Osteoblast (primary cell): ENCODE data around the gene HOOK1. TPM values are rescaled to one million over a fixed set of nuclear protein-coding genes. Genes with fewer than 3 reads are reported as not detected.

Experiments used
- DNase-seq: peaks from one replicate; pipeline ENCODE4 v3.0.0; 2011; ENCODE audit warnings: low spot score, mixed read lengths; ENCODE audit not compliant: insufficient read length; ENCODE audit errors: missing footprints
- H2AFZ ChIP-seq: 2 replicates; pipeline ENCODE4 v1.6.0; 2011; ENCODE audit warnings: mild to moderate bottlenecking, low read length
- H3K27ac ChIP-seq: 2 replicates; pipeline ENCODE4 v1.5.1; 2011; ENCODE audit warnings: mild to moderate bottlenecking, low read depth, low read length, moderate library complexity
- H3K27me3 ChIP-seq: 2 replicates; pipeline ENCODE4 v1.6.0; 2012; ENCODE audit warnings: mild to moderate bottlenecking, control low read depth, inconsistent platforms, low read length, moderate library complexity; ENCODE audit not compliant: insufficient read depth
- H3K36me3 ChIP-seq: 2 replicates; pipeline ENCODE4 v1.5.1; 2011; ENCODE audit warnings: mild to moderate bottlenecking, low read length, control low read depth, moderate library complexity; ENCODE audit not compliant: insufficient read depth
- H3K4me1 ChIP-seq: 2 replicates; pipeline ENCODE4 v1.5.1; 2011; ENCODE audit warnings: mild to moderate bottlenecking, low read length, control low read depth, moderate library complexity; ENCODE audit not compliant: insufficient read depth
- H3K4me2 ChIP-seq: 2 replicates; pipeline ENCODE4 v1.6.0; 2011; ENCODE audit warnings: mild to moderate bottlenecking, low read length; ENCODE audit not compliant: insufficient read depth
- H3K4me3 ChIP-seq: fragments of 200-600 bp; sonication (generic); 3 replicates; pipeline ENCODE4 v1.5.1; 2012; ENCODE audit warnings: mild to moderate bottlenecking, low read length, inconsistent platforms; ENCODE audit not compliant: insufficient read depth
- H3K79me2 ChIP-seq: 2 replicates; pipeline ENCODE4 v1.6.0; 2012; ENCODE audit warnings: mild to moderate bottlenecking, low read length, control low read depth, inconsistent platforms; ENCODE audit not compliant: insufficient read depth
- H3K9me3 ChIP-seq: 2 replicates; pipeline ENCODE4 v1.5.1; 2011; ENCODE audit warnings: low read depth, low read length, control low read depth
- H4K20me1 ChIP-seq: 2 replicates; pipeline ENCODE4 v1.6.0; 2012; ENCODE audit warnings: mild to moderate bottlenecking, low read length, control low read depth; ENCODE audit not compliant: insufficient read depth
- CTCF ChIP-seq: IDR thresholded peaks from 2 replicates; pipeline ENCODE4 v1.5.1; 2011; ENCODE audit warnings: mild to moderate bottlenecking, low read depth, low read length, moderate library complexity; ENCODE audit errors: extremely low read depth
- total RNA-seq: library from RNA; depleted of rRNA; stranded (reverse); fragments of >200 nt; gene quantifications from 2 replicates; pipeline ENCODE4 v1.2.3, GENCODE V29; 2012

HOOK1 gene
- total RNA-seq, 1 donor = not detected

GRCh38 chr1:59775480-59775879 is 39.3 kb upstream of the HOOK1 start:
- Histone ChIP-seq H3K9me3 (no peaks in the 10 kb centered on the region), H4K20me1 (no peaks in the 10 kb centered on the region), H3K27me3 (no peaks in the 10 kb centered on the region), H3K4me1 (peaks cover 11% of the 10 kb centered on the region), H3K36me3 (no peaks in the 10 kb centered on the region), H2AFZ (no peak overlapping the region), H3K4me2 (no peak overlapping the region), H3K27ac (no peak overlapping the region), H3K4me3 (no peak overlapping the region), H3K79me2 (no peaks in the 10 kb centered on the region)
- no peak for TF ChIP-seq CTCF
- DNase-seq = no peak

GRCh38 chr1:59776960-59777852 is 37.5 kb upstream of the HOOK1 start:
- peak overlapping the region; percentile 49 for H3K4me2 ChIP-seq
- peak; percentile 30 for TF ChIP-seq CTCF
- H3K36me3 ChIP-seq = no peaks in the 10 kb centered on the region
- no peaks in the 10 kb centered on the region for H4K20me1 ChIP-seq
- H3K9me3 ChIP-seq = no peaks in the 10 kb centered on the region
- no peaks in the 10 kb centered on the region for H3K79me2 ChIP-seq
- no peaks in the 10 kb centered on the region for H3K27me3 ChIP-seq
- H2AFZ ChIP-seq = peak overlapping the region; percentile 73
- peak; percentile 32 for DNase-seq
- peak overlapping the region; percentile 9 for H3K27ac ChIP-seq
- H3K4me1 ChIP-seq = peaks cover 11% of the 10 kb centered on the region
- no peak overlapping the region for H3K4me3 ChIP-seq

DNA sequence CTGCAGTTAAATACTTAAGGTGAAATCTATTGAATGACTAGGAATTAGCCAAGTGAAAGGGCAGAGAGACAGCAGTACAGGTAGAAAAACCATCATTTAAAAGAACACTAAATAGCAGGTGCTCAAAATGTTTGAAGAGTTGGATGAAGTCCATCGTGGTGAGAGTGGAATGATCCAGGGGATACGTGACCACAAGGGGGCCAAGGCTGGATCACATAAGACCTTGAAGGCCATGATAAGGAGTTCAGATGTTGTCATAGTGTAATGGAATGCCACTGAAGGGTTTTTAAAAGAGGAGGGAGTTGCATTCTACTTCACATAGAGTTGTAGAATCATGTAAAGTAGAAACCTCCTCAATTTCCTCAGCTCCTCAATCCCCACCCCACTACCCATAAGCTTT is 34.8 kb upstream of the HOOK1 start:
- Histone ChIP-seq H4K20me1 (no peaks in the 10 kb centered on the region), H3K79me2 (no peaks in the 10 kb centered on the region), H3K4me1 (peaks cover 11% of the 10 kb centered on the region)

More for the DNA sequence above, 34.8 kb upstream of the HOOK1 start:
- no peaks in the 10 kb centered on the region for H3K9me3 ChIP-seq
- H3K36me3 ChIP-seq = no peaks in the 10 kb centered on the region
- no peak for TF ChIP-seq CTCF
- DNase-seq = no peak
- H3K4me2 ChIP-seq = no peak overlapping the region
- no peaks in the 10 kb centered on the region for H3K27me3 ChIP-seq
- H3K4me3 ChIP-seq = no peak overlapping the region
- H2AFZ ChIP-seq = no peak overlapping the region
- no peak overlapping the region for H3K27ac ChIP-seq
